Liver (tissue), 9 donors: ENCODE measurements around the gene PON2. TPM values are rescaled to one million over a fixed set of nuclear protein-coding genes. Genes with fewer than 3 reads are reported as not detected.
"Not testable (repeated sequence)": the region's sequence is repeated elsewhere in the genome, so short reads cannot be mapped to it uniquely, and the experiment has no call there.

Experiments
- DNase-seq: peaks from one replicate; pipeline ENCODE4 v3.0.0-alpha.2; 2017; ENCODE audit warnings: low spot score
- H3K27ac ChIP-seq, 2 donors: one replicate each; pipeline ENCODE4 v1.7.0; 2013; ENCODE audit warnings: inconsistent platforms in 2 of 2, low read length in 2 of 2, control low read depth in 1 of 2, low read depth in 1 of 2, mild to moderate bottlenecking in 1 of 2
- H3K27me3 ChIP-seq, 4 donors: one replicate each; pipeline versions ENCODE4 v1.6.1 to v1.7.0; 2013; ENCODE audit warnings: low read length in 3 of 4, inconsistent platforms in 1 of 4, mild to moderate bottlenecking in 1 of 4, moderate library complexity in 1 of 4; ENCODE audit not compliant: control insufficient read depth in 4 of 4, insufficient read depth in 4 of 4
- H3K36me3 ChIP-seq, 4 donors: one replicate each; pipeline versions ENCODE4 v1.6.1 to v1.7.0; 2013; ENCODE audit warnings: low read length in 3 of 4, mild to moderate bottlenecking in 3 of 4, low read depth in 1 of 4, moderate library complexity in 1 of 4; ENCODE audit not compliant: control insufficient read depth in 4 of 4, insufficient read depth in 3 of 4
- H3K4me1 ChIP-seq, 4 donors: one replicate each; pipeline versions ENCODE4 v1.6.1 to v1.7.0; 2013; ENCODE audit warnings: low read length in 3 of 4, mild to moderate bottlenecking in 3 of 4, moderate library complexity in 1 of 4; ENCODE audit not compliant: control insufficient read depth in 4 of 4, insufficient read depth in 4 of 4
- H3K4me3 ChIP-seq, 3 donors: one replicate each; pipeline versions ENCODE4 v1.6.1 to v1.7.0; 2013; ENCODE audit warnings: low read length in 3 of 3, control low read depth in 1 of 3, low read depth in 1 of 3, mild to moderate bottlenecking in 1 of 3
- H3K9ac ChIP-seq, 2 donors: one replicate each; pipeline ENCODE4 v1.7.0; 2013; ENCODE audit warnings: low read length in 2 of 2, mild to moderate bottlenecking in 2 of 2, moderate library complexity in 2 of 2, control low read depth in 1 of 2, low read depth in 1 of 2
- H3K9me3 ChIP-seq, 4 donors: one replicate each; pipeline versions ENCODE4 v1.6.1 to v1.7.0; 2013; ENCODE audit warnings: low read length in 3 of 4; ENCODE audit not compliant: control insufficient read depth in 4 of 4
- EGR1 ChIP-seq, 2 donors: IDR thresholded peaks; 2 replicates each; pipeline ENCODE4 v1.6.1; 2016 to 2018; ENCODE audit warnings: antibody characterized with exemption in 2 of 2, low read depth in 2 of 2
- FOXA1 ChIP-seq: IDR thresholded peaks from 2 replicates; pipeline ENCODE4 v1.6.1; 2016; ENCODE audit warnings: antibody characterized with exemption
- FOXA2 ChIP-seq: IDR thresholded peaks from 2 replicates; pipeline ENCODE4 v1.6.1; 2016; ENCODE audit warnings: antibody characterized with exemption
- GABPA ChIP-seq, 2 donors: IDR thresholded peaks in 1 of 2; conservative IDR thresholded peaks in 1 of 2; 2 replicates each; pipeline ENCODE4 v1.6.1; 2016; ENCODE audit warnings: antibody characterized with exemption in 2 of 2, mild to moderate bottlenecking in 1 of 2, moderate library complexity in 1 of 2
- HNF4A ChIP-seq, 2 donors: conservative IDR thresholded peaks; 2 replicates each; pipeline ENCODE4 v1.6.1; 2016; ENCODE audit warnings: antibody characterized with exemption in 2 of 2, mild to moderate bottlenecking in 2 of 2
- HNF4G ChIP-seq: IDR thresholded peaks from 2 replicates; pipeline ENCODE4 v1.6.1; 2016; ENCODE audit warnings: antibody characterized with exemption
- JUND ChIP-seq, 2 donors: IDR thresholded peaks; 2 replicates each; pipeline ENCODE4 v1.6.1; 2016; ENCODE audit warnings: antibody characterized with exemption in 2 of 2
- NR2F2 ChIP-seq: IDR thresholded peaks from 2 replicates; pipeline ENCODE4 v1.6.1; 2016; ENCODE audit warnings: antibody characterized with exemption
- RAD21 ChIP-seq, 2 donors: IDR thresholded peaks; 2 replicates each; pipeline ENCODE4 v1.6.1; 2016; ENCODE audit warnings: antibody characterized with exemption in 2 of 2, mild to moderate bottlenecking in 2 of 2
- RXRA ChIP-seq, 2 donors: IDR thresholded peaks; 2 replicates each; pipeline ENCODE4 v1.6.1; 2017 to 2018; ENCODE audit warnings: antibody characterized with exemption in 2 of 2, mild to moderate bottlenecking in 1 of 2
- SP1 ChIP-seq: IDR thresholded peaks from 2 replicates; pipeline ENCODE4 v1.6.1; 2018; ENCODE audit warnings: antibody characterized with exemption, mild to moderate bottlenecking
- TAF1 ChIP-seq: conservative IDR thresholded peaks from 2 replicates; pipeline ENCODE4 v1.6.1; 2016; ENCODE audit warnings: antibody characterized with exemption, mild to moderate bottlenecking
- YY1 ChIP-seq: IDR thresholded peaks from 2 replicates; pipeline ENCODE4 v1.6.1; 2016; ENCODE audit warnings: antibody characterized with exemption, mild to moderate bottlenecking
- WGBS: extraction: QIAGEN DNeasy Blood & Tissue Kit; methylation state at CpG from one replicate; pipeline ENCODE4 v1.1.7; 2013; 5-methylcytosine and 5-hydroxymethylcytosine counted together
- polyA plus RNA-seq, 2 donors: library from polyadenylated mRNA; stranded (reverse) in 1 of 2; unstranded in 1 of 2; fragments of 200-250 nt in 1 of 2; fragments of >200 nt in 1 of 2; fragmentation: Nextera tagmentation in 1 of 2; extraction: Ambion mirVana in 1 of 2; gene quantifications; one replicate each; pipeline versions ENCODE4 v1.2.1 to v1.2.3, GENCODE V29; 2013 to 2015
- total RNA-seq, 2 donors: library from RNA; depleted of rRNA; stranded (reverse); fragments of >200 nt; gene quantifications; one replicate each; pipeline ENCODE4 v1.2.3, GENCODE V29; 2014
- TF ChIP-seq, protein P1 (sequence below): fragments of 150-350 bp; IDR thresholded peaks from 2 replicates; pipeline ENCODE4 v1.5.1; 2017; ENCODE audit warnings: improper control_type of control experiment, low read depth, low read length; ENCODE audit not compliant: missing input control
- TF ChIP-seq, protein P2 (sequence below): IDR thresholded peaks from 2 replicates; pipeline ENCODE4 v1.6.1; 2016; ENCODE audit warnings: antibody characterized with exemption
- TF ChIP-seq, protein P3 (sequence below): IDR thresholded peaks from 2 replicates; pipeline ENCODE4 v1.6.1; 2016; ENCODE audit warnings: antibody characterized with exemption
- TF ChIP-seq, protein P4 (sequence below): IDR thresholded peaks from 2 replicates; pipeline ENCODE4 v1.6.1; 2016; ENCODE audit warnings: antibody characterized with exemption, mild to moderate bottlenecking
- TF ChIP-seq, protein P5 (sequence below): IDR thresholded peaks from 2 replicates; pipeline ENCODE4 v1.6.1; 2016; ENCODE audit warnings: antibody characterized with exemption
- donor health status: healthy.
- donor health status: healthy.
- donor health status: healthy.
- donor health status: healthy.
- donor health status: healthy.

PON2 gene
- total and polyA plus RNA-seq, 4 donors = 99.1 to 276 (median 169) TPM

DNA sequence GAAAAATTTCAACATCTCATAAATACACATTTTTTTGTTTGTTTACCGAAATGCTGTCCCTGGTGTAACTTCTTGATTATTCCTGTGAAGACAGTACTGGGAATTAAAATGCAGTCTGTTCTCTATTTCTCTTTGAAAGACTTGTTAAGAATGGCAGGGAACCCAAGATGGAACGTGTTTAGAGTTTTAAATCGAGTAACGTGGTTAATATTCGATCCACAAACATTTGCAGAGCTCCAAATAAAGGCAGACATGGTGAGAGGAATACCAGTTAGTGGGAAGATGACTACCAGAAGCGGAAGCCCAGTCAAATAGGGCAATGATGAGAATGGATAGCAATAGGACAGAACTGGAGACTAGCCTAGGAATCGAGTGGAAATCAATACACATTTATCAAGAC lies 45.3 kb downstream of the PON2 start:
- H3K27ac ChIP-seq = no peak overlapping the region
- 91% methylated on average over 7 of the region's 7 CpGs for WGBS
- TF ChIP-seq, protein P1, sequence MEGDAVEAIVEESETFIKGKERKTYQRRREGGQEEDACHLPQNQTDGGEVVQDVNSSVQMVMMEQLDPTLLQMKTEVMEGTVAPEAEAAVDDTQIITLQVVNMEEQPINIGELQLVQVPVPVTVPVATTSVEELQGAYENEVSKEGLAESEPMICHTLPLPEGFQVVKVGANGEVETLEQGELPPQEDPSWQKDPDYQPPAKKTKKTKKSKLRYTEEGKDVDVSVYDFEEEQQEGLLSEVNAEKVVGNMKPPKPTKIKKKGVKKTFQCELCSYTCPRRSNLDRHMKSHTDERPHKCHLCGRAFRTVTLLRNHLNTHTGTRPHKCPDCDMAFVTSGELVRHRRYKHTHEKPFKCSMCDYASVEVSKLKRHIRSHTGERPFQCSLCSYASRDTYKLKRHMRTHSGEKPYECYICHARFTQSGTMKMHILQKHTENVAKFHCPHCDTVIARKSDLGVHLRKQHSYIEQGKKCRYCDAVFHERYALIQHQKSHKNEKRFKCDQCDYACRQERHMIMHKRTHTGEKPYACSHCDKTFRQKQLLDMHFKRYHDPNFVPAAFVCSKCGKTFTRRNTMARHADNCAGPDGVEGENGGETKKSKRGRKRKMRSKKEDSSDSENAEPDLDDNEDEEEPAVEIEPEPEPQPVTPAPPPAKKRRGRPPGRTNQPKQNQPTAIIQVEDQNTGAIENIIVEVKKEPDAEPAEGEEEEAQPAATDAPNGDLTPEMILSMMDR = no peak

DNA sequence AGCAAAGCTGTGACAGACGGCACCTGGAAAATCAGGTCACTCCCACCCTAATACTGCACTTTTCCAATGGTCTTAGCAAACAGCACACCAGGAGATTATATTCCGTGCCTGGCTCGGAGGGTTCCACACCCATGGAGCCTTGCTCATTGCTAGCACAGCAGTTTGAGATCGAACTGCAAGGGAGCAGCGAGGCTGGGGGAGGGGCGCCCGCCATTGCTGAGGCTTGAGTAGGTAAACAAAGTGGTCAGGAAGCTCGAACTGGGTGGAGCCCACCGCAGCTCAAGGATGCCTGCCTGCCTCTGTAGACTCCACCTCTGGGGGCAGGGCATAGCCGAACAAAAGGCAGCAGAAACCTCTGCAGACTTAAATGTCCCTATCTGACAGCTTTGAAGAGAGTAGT lies 55.4 kb downstream of the PON2 start:
- H3K36me3 ChIP-seq = peaks cover 6 to 20% (median 11%) of the 10 kb centered on the region in 4 donors
- not testable (repeated sequence) for H3K4me3 ChIP-seq, H3K9ac ChIP-seq, DNase-seq, H3K27me3 ChIP-seq, H3K4me1 ChIP-seq, H3K27ac ChIP-seq, H3K9me3 ChIP-seq
- WGBS = 95% methylated on average over 10 of the region's 10 CpGs

More for the DNA sequence above, 45.3 kb downstream of the PON2 start:
- Histone ChIP-seq H3K9me3 (no peaks in the 10 kb centered on the region), H3K36me3 (peaks cover 0 to 15% (median 8%) of the 10 kb centered on the region in 4 donors), H3K9ac (no peak overlapping the region), H3K27me3 (no peaks in the 10 kb centered on the region), H3K4me1 (peaks cover 6 to 37% (median 23%) of the 10 kb centered on the region in 4 donors), H3K4me3 (no peak overlapping the region)
- no peak for DNase-seq

DNA sequence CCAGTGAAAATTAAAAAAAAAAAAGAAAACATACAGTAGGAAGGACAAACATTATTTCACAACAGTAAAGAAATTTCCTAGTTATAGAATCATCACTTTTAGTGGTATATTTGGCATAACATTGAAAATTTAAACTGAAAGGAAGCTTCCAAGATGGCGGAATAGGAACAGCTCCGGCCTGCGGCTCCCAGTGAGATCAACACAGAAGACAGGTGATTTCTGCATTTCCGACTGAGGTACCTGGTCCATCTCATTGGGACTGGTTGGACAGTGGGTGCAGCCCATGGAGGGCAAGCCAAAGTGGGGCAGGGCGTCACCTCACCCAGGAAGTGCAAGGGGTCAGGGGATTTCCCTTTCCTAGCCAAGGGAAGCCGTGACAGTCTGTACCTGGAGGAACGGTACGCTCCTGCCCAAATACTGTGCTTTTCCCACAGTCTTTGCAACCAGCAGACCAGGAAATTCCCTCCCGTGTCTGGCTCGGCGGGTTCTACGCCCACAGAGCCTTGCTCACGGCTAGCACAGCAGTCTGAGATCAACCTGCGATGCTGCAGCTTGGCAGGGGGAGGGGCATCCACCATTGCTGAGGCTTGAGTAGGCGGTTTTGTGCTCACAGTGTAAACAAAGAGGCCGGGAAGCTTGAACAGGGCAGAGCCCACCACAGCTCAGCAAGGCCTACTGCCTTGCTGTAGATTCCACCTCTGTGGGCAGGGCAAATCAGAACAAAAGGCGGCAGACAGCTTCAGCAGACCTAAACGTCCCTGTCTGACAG lies 58.0 kb downstream of the PON2 start:
- WGBS = 94% methylated on average over 18 of the region's 18 CpGs
- Histone ChIP-seq H3K36me3 (peaks cover 6 to 20% (median 13%) of the 10 kb centered on the region in 4 donors), H3K27me3 (no peaks in the 10 kb centered on the region), H3K27ac (no peak overlapping the region), H3K9me3 (no peaks in the 10 kb centered on the region), H3K4me3 (no peak overlapping the region), H3K9ac (no peak overlapping the region), H3K4me1 (no peaks in the 10 kb centered on the region)
- DNase-seq = no peak
- TF ChIP-seq, protein P2, sequence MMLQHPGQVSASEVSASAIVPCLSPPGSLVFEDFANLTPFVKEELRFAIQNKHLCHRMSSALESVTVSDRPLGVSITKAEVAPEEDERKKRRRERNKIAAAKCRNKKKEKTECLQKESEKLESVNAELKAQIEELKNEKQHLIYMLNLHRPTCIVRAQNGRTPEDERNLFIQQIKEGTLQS = no peak
- TF ChIP-seq, protein P1 = no peak
- TF ChIP-seq NR2F2 (no peak), SP1 (no peak), HNF4A (conservative IDR thresholded peaks at IDR 0.05) (no peak), HNF4G (no peak), TAF1 (no peak), EGR1 (IDR thresholded peaks at IDR 0.05; ENCODE audit: low read depth in 2 of 2) (no peak), JUND (IDR thresholded peaks at IDR 0.05) (no peak), FOXA2 (no peak), YY1 (no peak), RAD21 (IDR thresholded peaks at IDR 0.05) (no peak), FOXA1 (no peak), GABPA (IDR thresholded peaks at IDR 0.05 in 1 of 2, conservative IDR thresholded peaks at IDR 0.05 in 1 of 2) (no peak), RXRA (IDR thresholded peaks at IDR 0.05) (no peak)
- TF ChIP-seq, protein P3, sequence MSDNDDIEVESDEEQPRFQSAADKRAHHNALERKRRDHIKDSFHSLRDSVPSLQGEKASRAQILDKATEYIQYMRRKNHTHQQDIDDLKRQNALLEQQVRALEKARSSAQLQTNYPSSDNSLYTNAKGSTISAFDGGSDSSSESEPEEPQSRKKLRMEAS = no peak
- TF ChIP-seq, protein P4, sequence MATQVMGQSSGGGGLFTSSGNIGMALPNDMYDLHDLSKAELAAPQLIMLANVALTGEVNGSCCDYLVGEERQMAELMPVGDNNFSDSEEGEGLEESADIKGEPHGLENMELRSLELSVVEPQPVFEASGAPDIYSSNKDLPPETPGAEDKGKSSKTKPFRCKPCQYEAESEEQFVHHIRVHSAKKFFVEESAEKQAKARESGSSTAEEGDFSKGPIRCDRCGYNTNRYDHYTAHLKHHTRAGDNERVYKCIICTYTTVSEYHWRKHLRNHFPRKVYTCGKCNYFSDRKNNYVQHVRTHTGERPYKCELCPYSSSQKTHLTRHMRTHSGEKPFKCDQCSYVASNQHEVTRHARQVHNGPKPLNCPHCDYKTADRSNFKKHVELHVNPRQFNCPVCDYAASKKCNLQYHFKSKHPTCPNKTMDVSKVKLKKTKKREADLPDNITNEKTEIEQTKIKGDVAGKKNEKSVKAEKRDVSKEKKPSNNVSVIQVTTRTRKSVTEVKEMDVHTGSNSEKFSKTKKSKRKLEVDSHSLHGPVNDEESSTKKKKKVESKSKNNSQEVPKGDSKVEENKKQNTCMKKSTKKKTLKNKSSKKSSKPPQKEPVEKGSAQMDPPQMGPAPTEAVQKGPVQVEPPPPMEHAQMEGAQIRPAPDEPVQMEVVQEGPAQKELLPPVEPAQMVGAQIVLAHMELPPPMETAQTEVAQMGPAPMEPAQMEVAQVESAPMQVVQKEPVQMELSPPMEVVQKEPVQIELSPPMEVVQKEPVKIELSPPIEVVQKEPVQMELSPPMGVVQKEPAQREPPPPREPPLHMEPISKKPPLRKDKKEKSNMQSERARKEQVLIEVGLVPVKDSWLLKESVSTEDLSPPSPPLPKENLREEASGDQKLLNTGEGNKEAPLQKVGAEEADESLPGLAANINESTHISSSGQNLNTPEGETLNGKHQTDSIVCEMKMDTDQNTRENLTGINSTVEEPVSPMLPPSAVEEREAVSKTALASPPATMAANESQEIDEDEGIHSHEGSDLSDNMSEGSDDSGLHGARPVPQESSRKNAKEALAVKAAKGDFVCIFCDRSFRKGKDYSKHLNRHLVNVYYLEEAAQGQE = no peak
- TF ChIP-seq, protein P5, sequence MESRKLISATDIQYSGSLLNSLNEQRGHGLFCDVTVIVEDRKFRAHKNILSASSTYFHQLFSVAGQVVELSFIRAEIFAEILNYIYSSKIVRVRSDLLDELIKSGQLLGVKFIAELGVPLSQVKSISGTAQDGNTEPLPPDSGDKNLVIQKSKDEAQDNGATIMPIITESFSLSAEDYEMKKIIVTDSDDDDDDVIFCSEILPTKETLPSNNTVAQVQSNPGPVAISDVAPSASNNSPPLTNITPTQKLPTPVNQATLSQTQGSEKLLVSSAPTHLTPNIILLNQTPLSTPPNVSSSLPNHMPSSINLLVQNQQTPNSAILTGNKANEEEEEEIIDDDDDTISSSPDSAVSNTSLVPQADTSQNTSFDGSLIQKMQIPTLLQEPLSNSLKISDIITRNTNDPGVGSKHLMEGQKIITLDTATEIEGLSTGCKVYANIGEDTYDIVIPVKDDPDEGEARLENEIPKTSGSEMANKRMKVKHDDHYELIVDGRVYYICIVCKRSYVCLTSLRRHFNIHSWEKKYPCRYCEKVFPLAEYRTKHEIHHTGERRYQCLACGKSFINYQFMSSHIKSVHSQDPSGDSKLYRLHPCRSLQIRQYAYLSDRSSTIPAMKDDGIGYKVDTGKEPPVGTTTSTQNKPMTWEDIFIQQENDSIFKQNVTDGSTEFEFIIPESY = no peak
